Measurements from ENCODE around the gene ABCG2. TPM values are rescaled to one million over a fixed set of nuclear protein-coding genes. Genes with fewer than 3 reads are reported as not detected.

Gene ABCG2
- total RNA-seq, 1 donor from 2014 or later, result 1.0 TPM

DNA sequence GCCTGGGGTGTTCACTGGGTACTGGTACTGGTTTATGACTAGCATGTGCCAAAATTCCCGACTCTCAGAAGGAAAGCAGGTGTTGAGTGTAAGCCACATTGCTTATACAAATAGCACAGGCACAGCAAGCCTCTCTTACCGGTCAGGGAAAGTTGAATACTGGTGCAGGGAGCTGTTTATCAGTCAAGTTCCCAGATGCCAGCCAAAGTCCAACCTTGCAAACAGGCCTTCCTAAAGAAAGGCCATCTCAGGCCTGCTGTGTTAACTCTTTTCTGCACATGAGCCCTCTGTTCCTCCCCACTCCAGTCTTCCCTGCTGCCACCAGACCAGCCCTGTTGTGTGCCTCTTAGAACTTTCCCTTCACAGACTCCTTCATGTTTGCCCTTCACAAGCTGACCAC, 116.8 kb downstream of the ABCG2 start:
- no peak for DNase-seq (ENCODE audit: missing footprints)
- intact Hi-C loops (cut with DNase I), result no loop called here
- peak; percentile 39 for ATAC-seq

DNA sequence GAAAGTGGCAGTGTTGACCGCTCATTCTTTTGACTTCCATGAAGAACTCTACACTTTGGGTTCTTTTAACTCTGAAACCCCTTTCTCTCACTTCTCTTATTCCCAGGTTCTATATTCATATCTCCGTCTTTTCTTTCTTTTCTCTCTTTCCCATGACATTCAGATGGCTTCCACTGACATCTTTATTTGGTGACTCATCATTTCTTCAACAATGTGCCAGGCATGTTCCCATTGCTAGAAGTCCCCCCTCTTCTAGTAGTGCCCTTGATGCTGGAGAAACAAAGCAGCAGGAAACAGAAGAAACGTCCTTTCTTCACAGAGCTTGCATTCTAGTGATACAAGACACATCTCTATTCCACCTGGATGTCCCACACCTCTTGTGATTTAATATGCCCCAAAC, 117.7 kb downstream of the ABCG2 start:
- intact Hi-C loops (cut with DNase I), result no loop called here
- no peak for ATAC-seq

More for the DNA sequence above, 117.7 kb downstream of the ABCG2 start:
- DNase-seq (ENCODE audit: missing footprints), result no peak

Other genes starting within 250 kb of the ABCG2 start
- 5.0 TPM for gene SPP1, start 182.9 kb downstream of the ABCG2 start, total RNA-seq
- 12.3 TPM for gene PKD2, start 151.0 kb downstream of the ABCG2 start, total RNA-seq
- 125 TPM for gene PPM1K, start 125.9 kb upstream of the ABCG2 start, total RNA-seq
- 6.1 TPM for gene HERC6, start 220.2 kb upstream of the ABCG2 start, total RNA-seq

All from Right ventricle myocardium inferior (tissue), 1 donor.